Right lobe of liver (tissue), 6 donors: ENCODE measurements around the gene NRXN2. TPM values are rescaled to one million over a fixed set of nuclear protein-coding genes. Genes with fewer than 3 reads are reported as not detected.

Source experiments
- ATAC-seq, 4 donors: fragments of 200-7000 bp; cut with Tn5 transposase; one replicate each; pipeline ENCODE4 v1.9.1; 2020; ENCODE audit warnings: mild to moderate bottlenecking in 4 of 4, moderate library complexity in 4 of 4
- DNase-seq, 3 donors: peaks; one replicate each; pipeline ENCODE4 v3.0.0-alpha.2; 2020
- H3K27ac ChIP-seq, 3 donors: fragments of 200-600 bp; one replicate each; pipeline ENCODE4 v1.8.0; 2022
- H3K27me3 ChIP-seq, 2 donors: fragments of 200-600 bp; one replicate each; pipeline ENCODE4 v1.8.0; 2022
- H3K36me3 ChIP-seq, 4 donors: fragments of 200-600 bp; sonication (generic) in 1 of 4; one replicate each; pipeline versions ENCODE4 v1.5.1 to v1.8.0; 2017 to 2022; ENCODE audit warnings: control low read depth in 1 of 4
- H3K4me1 ChIP-seq, 4 donors: fragments of 200-600 bp; sonication (generic) in 1 of 4; one replicate each; pipeline versions ENCODE4 v1.5.1 to v1.8.0; 2017 to 2022; ENCODE audit warnings: control low read depth in 1 of 4
- H3K4me3 ChIP-seq, 3 donors: fragments of 200-600 bp; one replicate each; pipeline ENCODE4 v1.8.0; 2022
- H3K9me3 ChIP-seq, 4 donors: fragments of 200-600 bp; sonication (generic) in 1 of 4; one replicate each; pipeline versions ENCODE4 v1.5.1 to v1.8.0; 2017 to 2022; ENCODE audit warnings: control low read depth in 1 of 4
- POLR2A ChIP-seq: fragments of 450-650 bp; IDR thresholded peaks from one replicate; pipeline ENCODE4 v1.6.1; 2017; ENCODE audit warnings: antibody characterized with exemption, mild to moderate bottlenecking
- WGBS: methylation state at CpG from one replicate; pipeline ENCODE4 v1.1.6; 2018; ENCODE audit warnings: low coverage, low lambda C conversion rate; ENCODE audit not compliant: insufficient coverage; ENCODE audit errors: missing lambda C conversion rate; 5-methylcytosine and 5-hydroxymethylcytosine counted together
- intact Hi-C, 2 donors: fragments of 100-400 bp; cut with DNase I; formaldehyde crosslinking; loops; one replicate each; pipeline versions ENCODE4 v1.11.2 to v1.14.1; 2022
- total RNA-seq, 6 experiments: library from RNA; depleted of rRNA in 2 of 6; stranded (reverse); fragments of >200 nt in 2 of 6; fragmentation: NEBNext Ultra II Directional in 3 of 6; extraction: Animal tissue kit (Norgen Biotek cat#: 25700) in 3 of 6; gene quantifications; one replicate each; pipeline versions ENCODE4 v1.1.0 to v1.2.4, GENCODE V29; 2016 to 2023
- TF ChIP-seq, protein P1 (sequence below), 4 donors: fragments of 200-600 bp in 3 of 4; fragments of 450-650 bp in 1 of 4; IDR thresholded peaks; one replicate each; pipeline versions ENCODE4 v1.5.1 to v1.8.0; 2016 to 2022; ENCODE audit warnings: antibody characterized with exemption in 4 of 4, mild to moderate bottlenecking in 2 of 4
- donor health status: DM: no; HTN: yes; CAD: no.
- donor health status: DM: no; HTN: no; CAD: no.
- donor health status: DM: no; HTN: no; CAD: no.
- donor health status: DM: no; HTN: yes; CAD: no.
- donor health status: DM: no; HTN: yes; CAD: no.

The NRXN2 gene
- total RNA-seq, 6 experiments from 2014 or later: 1.6 to 7.7 (median 2.3) TPM

GRCh38 chr11:64642871-64643255 lies 80.1 kb downstream of the NRXN2 start:
- Histone ChIP-seq H3K4me1 (no peaks in the 10 kb centered on the region), H3K4me3 (no peak overlapping the region), H3K36me3 (no peaks in the 10 kb centered on the region), H3K27ac (no peak overlapping the region), H3K27me3 (no peaks in the 10 kb centered on the region), H3K9me3 (no peaks in the 10 kb centered on the region)
- TF ChIP-seq, protein P1, sequence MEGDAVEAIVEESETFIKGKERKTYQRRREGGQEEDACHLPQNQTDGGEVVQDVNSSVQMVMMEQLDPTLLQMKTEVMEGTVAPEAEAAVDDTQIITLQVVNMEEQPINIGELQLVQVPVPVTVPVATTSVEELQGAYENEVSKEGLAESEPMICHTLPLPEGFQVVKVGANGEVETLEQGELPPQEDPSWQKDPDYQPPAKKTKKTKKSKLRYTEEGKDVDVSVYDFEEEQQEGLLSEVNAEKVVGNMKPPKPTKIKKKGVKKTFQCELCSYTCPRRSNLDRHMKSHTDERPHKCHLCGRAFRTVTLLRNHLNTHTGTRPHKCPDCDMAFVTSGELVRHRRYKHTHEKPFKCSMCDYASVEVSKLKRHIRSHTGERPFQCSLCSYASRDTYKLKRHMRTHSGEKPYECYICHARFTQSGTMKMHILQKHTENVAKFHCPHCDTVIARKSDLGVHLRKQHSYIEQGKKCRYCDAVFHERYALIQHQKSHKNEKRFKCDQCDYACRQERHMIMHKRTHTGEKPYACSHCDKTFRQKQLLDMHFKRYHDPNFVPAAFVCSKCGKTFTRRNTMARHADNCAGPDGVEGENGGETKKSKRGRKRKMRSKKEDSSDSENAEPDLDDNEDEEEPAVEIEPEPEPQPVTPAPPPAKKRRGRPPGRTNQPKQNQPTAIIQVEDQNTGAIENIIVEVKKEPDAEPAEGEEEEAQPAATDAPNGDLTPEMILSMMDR (IDR thresholded peaks at IDR 0.05): no peak
- TF ChIP-seq POLR2A: no peak
- intact Hi-C loops: no loop called here
- WGBS: 0% methylated on average over 6 of the region's 36 CpGs
- DNase-seq: no peak
- no peak for ATAC-seq

DNA sequence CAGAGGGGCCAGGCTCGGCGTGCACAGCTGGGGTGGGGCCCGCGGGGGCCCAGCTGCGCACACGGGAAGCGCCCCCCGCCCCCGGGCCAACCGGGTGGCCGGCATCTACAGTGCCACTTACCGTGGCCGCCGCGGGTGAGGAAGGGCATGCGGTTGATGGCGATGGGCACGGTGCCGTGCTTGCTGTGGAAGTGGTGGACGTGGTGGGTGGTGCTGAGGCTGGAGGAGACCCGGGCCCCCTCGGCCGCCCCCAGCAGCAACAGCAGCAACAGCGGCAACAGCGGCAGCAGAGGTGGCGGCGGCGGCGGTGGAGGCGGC lies 80.6 kb downstream of the NRXN2 start:
- DNase-seq (no peak), ATAC-seq (no peak)
- no peaks in the 10 kb centered on the region for H3K4me1 ChIP-seq
- intact Hi-C loops: no loop called here
- TF ChIP-seq, protein P1 (IDR thresholded peaks at IDR 0.05): no peak
- no peak for TF ChIP-seq POLR2A
- 0% methylated on average over 5 of the region's 30 CpGs for WGBS
- H3K4me3 ChIP-seq: no peak overlapping the region
- H3K36me3 ChIP-seq: no peaks in the 10 kb centered on the region
- no peaks in the 10 kb centered on the region for H3K9me3 ChIP-seq
- no peaks in the 10 kb centered on the region for H3K27me3 ChIP-seq
- H3K27ac ChIP-seq: no peak overlapping the region

- WGBS: 35% methylated on average over 11 of the region's 11 CpGs
- intact Hi-C loops: no loop called here
- no peak overlapping the region for H3K4me3 ChIP-seq
- no peak overlapping the region for H3K27ac ChIP-seq
- no peaks in the 10 kb centered on the region for H3K36me3 ChIP-seq
- no peaks in the 10 kb centered on the region for H3K27me3 ChIP-seq
- DNase-seq (no peak), ATAC-seq (no peak)
- no peaks in the 10 kb centered on the region for H3K9me3 ChIP-seq
- no peaks in the 10 kb centered on the region for H3K4me1 ChIP-seq
- no peak for TF ChIP-seq POLR2A
- TF ChIP-seq, protein P1 (IDR thresholded peaks at IDR 0.05): no peak
Measured at GRCh38 chr11:64641596-64642417, 81.2 kb downstream of the NRXN2 start.

DNA sequence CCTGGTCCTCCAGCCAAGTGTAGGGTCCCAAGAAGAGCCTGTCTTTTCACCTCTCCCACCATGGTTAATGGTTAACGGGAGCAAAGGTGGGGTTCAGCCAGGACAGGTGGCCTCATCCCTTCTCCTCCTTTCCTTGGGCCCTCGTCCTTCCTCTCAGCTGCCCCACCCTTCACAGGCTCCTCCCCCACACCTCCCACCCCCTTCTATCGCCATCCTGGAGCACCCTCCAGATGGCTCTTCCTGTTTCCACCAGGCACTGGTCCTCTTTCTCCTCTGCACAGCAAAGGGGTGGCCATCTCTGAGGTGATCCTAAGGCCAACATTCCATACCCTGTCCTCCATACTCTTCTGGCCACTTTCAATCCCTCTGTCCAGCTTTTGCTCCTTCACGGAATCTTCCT lies 83.1 kb downstream of the NRXN2 start:
- no peaks in the 10 kb centered on the region for H3K27me3 ChIP-seq
- TF ChIP-seq POLR2A: no peak
- TF ChIP-seq, protein P1 (IDR thresholded peaks at IDR 0.05): no peak
- 56% methylated on average over 3 of the region's 4 CpGs for WGBS
- DNase-seq (no peak), ATAC-seq (no peak)
- intact Hi-C loops: no loop called here
- no peak overlapping the region for H3K27ac ChIP-seq
- H3K4me3 ChIP-seq: no peak overlapping the region
- no peaks in the 10 kb centered on the region for H3K36me3 ChIP-seq
- no peaks in the 10 kb centered on the region for H3K9me3 ChIP-seq
- no peaks in the 10 kb centered on the region for H3K4me1 ChIP-seq
